GM18873 (cell line): ENCODE data around the gene RPL18.
"Not testable (repeated sequence)": the region's sequence is repeated elsewhere in the genome, so short reads cannot be mapped to it uniquely, and the experiment has no call there.

Experiments
- ATAC-seq: cut with Tn5 transposase; IDR thresholded peaks from one replicate; pipeline ENCODE4 v1.9.1; 2021; ENCODE audit warnings: mild to moderate bottlenecking, moderate library complexity, moderate number of reproducible peaks; ENCODE audit not compliant: unreplicated experiment, low FRiP score

RPL18 gene

DNA sequence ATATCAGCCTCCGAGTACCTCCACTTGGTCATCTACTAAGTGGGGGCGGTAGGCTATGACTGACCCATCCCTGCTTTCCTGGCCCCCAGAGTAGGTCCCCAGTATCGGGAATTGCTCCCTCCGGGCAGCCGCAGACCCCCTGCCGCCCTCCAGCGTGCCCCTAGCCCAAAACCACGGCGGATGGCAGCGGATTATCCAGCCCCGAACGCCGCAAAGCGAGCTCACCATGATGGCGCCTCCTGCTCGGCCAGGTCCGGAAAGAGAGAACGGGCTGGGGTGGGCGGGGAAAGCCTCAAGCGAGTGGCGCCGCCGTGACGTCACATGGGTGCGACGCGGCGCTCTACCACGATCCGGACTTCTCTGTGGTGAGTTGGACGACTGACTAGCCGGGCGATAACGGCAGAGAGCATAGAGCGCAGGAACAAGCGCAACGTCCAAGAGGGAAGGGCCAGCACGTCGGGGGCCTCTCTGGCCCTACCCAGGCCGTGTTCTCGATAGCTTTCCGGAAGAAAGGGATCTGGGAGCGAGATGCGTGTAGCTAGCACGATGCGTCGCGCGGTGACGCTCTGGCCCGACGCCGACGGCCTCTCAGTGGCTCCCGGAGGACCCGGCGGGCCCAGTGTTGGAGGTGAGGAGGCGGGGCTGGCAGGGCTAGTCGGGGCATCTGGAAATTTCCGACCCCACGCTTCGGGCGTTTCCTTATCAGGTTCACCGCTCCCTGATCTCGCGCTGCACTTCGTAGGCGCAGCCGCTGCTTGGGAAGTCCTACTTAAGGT, at the start of gene RPL18, which contains the start of gene SPHK2:
RPL18 (minus strand) TSS at position 263 of the 776 bp plus-strand sequence; CDS start at position 228, 35 bp downstream.
SPHK2 (plus strand) TSS at position 591 of the 776 bp plus-strand sequence. CDS start 1,009 bp downstream, outside the sequence.
- ATAC-seq: peak; percentile 89

GRCh38 chr19:48668761-48669160, 49.8 kb upstream of the RPL18 start:
- ATAC-seq: no peak

DNA sequence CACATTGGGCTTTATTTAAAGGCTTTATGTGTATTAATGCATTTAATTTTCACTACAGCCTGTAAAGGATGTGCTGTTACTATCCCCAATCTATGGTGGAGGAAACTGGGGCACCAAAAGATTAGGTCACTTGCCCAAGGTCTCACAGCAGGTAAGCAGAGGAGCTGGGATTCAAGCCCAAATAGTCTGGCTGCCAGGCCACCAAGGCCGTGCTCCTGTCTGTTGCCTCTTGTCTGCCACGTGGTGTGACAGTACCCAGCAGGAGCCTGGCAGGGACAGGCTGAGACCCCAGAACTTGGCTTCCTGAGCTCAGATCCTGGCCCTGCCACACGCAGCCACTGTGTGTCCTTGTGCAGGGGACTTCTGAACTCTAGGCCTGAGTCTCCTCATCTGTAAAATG, 49.4 kb upstream of the RPL18 start:
- ATAC-seq: no peak

- no peak for ATAC-seq
Measured at GRCh38 chr19:48665786-48666185, 46.8 kb upstream of the RPL18 start.

GRCh38 chr19:48664476-48664875, 45.5 kb upstream of the RPL18 start:
- no peak for ATAC-seq

DNA sequence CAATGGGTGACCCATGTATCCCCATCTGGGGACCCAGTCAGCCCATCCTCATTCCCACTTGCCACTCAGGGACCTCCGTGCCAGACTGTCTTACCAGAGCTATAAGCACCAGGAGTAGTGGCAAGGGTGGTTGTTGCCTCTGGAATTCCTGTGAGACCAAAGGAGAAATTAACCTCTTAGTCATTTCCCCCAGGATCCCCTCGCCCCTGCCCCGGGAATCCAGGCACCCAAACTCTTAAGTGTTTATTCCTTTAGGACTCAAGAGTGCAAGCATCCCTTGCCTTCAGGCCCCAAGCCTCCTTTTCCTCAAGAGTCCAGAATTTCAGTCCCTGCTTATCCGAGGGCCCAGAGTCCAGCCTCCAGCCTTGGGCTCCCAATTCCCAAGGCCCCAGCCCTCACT, 44.7 kb upstream of the RPL18 start:
- ATAC-seq: no peak

GRCh38 chr19:48661711-48662090, 42.7 kb upstream of the RPL18 start:
- no peak for ATAC-seq

DNA sequence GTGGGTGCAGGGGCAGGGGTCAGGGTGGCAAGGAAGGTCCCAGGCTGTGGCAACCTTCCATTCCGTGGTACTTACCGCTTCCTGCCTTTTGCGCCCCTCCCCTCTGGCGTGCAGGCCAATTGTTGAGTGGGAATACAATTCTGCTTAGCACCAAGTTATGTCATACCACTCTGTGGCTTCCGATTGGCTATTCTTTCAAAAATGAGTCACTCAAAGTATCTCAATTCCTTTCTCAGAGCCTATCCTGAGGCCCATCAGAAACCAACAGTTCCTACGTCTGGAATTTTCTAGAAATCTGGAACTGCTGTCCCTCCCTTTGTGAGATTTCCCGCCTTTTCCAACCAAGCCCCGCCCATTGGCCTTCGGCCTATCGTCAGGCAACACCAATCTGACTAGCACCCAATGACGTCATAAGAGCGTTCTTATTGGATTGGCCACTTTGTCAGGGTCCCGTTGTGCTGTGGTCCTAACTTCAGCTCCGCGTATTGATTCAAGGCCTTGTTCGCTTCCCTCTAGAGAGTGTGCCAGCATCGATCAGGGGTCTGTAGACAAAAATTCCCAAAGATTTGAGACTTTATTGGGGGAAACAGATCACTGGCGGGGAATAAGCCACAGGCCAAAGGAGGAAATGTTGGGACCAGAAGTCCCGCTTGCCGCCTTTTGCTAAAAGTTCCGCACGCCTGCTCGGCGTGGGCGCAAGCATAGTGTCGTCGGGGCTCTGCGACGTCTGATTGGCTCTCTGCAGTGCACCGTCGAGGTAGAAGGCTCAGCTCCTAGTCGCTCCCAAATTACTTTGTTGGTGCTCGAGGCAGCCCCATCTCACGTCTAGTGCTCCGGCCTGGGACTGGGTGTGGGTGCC, 42.1 kb upstream of the RPL18 start:
- peak; percentile 81 for ATAC-seq

DNA sequence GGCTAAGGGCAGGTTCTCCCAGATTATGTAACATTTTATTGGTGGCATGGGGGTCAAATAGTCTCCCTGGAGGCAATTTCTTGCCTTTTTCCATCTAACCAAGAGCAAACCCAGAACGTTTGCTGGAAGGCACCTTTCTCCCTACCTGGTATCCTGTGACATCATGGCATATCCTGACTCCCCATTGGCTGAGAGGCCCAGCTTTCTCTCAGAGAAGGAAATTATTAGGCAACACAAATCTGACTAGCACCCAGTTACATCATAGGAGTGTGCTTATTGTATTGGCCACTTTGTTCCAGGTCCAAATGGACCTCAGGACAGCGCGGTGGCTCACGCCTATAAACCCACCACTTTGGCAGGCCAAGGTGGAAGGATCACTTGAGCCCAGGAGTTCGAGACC, 40.8 kb upstream of the RPL18 start:
- no peak for ATAC-seq

- no peak for ATAC-seq
Measured at GRCh38 chr19:48658483-48658882, 39.5 kb upstream of the RPL18 start.

GRCh38 chr19:48657828-48658227, 38.9 kb upstream of the RPL18 start:
- not testable (repeated sequence) for ATAC-seq

DNA sequence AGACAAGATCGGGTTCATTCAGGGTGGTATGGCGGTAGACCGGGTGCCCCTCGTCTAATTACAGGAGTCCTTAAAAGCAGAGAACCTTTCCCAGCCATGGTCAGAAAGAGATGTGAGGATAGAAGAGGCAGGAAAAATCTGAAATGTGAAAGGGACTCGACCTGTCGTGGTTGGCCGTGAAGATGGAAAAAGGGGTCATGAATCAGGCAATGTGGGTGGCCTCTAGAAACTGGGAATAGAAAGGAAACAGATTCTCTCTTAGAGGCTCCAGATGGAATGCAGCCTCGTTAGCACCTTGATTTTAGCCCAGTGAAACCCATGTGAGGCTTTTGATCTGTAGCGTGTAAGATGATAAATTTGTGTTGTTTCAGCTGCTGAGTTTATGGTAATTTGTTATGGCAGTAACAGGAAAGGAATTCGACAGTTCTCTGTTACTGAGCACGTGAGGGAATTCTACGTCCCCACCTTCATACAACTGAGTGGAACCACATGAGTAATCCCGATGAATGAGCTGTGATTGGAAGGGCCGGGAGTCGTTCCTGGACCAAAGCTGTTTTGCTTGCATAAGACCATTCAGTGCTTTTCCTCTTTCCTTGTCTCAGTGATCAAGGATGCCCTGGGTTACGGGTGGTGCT, 38.0 kb upstream of the RPL18 start:
- no peak for ATAC-seq

- ATAC-seq: no peak
Measured at GRCh38 chr19:48654299-48655059, 35.5 kb upstream of the RPL18 start.

- no peak for ATAC-seq
Measured at GRCh38 chr19:48651683-48652048, 32.7 kb upstream of the RPL18 start.

DNA sequence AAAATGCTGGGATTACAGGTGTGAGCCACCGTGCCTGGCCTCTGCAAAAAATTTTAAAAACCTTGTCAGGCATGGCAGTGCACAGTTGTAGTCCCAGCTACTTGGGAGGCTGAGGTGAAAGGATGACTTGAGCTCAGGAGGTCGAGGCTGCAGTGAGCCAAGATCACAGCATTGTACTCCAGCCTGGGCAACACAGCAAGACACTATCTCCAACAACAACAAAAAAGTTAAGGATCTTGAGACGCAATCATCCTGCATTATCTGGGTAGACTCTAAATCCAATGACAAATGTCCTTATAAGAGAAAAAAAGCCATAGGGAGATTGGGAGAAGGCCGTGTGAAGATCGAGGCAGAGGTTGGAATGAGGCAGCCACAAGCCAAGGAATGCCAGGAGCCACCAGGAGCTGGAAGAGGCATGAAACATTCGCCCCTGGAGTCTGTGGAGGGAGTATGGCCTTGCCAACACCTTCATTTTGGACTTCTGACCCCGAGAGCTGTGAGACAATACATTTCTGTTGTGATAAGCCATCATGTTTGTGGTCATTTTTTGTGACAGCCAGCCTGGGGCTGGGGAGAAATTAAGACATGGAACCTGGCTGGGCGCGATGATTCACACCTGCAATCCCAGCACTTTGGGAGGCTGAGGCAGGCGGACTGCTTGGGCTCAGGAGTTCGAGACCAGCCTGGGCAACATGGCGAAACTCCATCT, 32.1 kb upstream of the RPL18 start:
- ATAC-seq: no peak

GRCh38 chr19:48648134-48648533, 29.2 kb upstream of the RPL18 start:
- no peak for ATAC-seq

DNA sequence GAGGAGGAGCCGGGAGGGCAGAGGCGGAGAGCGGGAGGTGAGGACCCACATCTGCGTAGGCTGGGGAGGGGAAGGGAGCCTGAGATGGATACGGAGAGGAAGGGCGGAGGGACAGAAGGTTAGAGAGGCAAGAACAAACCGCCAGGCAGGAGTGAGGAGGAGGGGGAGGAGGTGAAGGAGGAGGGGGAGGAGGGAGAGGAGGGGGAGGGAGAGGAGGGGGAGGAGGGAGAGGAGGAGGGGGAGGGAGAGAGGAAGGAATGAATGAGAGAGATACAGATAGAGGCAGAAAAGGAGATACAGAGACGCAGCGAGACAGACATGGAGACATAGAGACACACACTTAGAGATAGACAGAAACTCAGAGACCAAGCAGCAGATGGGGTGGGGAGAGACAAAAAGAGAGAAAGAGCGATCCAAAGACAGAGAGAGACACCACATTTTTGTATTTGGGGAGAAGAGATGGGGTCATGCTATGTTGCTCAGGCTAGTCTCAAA, 27.8 kb upstream of the RPL18 start:
- no peak for ATAC-seq

- ATAC-seq: no peak
Measured at GRCh38 chr19:48646001-48646721, 27.2 kb upstream of the RPL18 start, which contains the start of gene CA11. CA11 (minus strand) TSS chr19:48646187; CDS start chr19:48645632, 555 bp downstream.

GRCh38 chr19:48645620-48646000, 26.6 kb upstream of the RPL18 start:
- no peak for ATAC-seq
